NCI-H526 treated with DMSO at 0.1 percent for 48 hours (cell line): ENCODE data around the gene SLC51A.
A peak's percentile ranks its signal among the peaks of the same experiment; 100 is the strongest.

Source experiments
- DNase-seq: peaks from one replicate; lab custom pipeline; 2025; lab: John Stamatoyannopoulos, UW

The SLC51A gene

DNA sequence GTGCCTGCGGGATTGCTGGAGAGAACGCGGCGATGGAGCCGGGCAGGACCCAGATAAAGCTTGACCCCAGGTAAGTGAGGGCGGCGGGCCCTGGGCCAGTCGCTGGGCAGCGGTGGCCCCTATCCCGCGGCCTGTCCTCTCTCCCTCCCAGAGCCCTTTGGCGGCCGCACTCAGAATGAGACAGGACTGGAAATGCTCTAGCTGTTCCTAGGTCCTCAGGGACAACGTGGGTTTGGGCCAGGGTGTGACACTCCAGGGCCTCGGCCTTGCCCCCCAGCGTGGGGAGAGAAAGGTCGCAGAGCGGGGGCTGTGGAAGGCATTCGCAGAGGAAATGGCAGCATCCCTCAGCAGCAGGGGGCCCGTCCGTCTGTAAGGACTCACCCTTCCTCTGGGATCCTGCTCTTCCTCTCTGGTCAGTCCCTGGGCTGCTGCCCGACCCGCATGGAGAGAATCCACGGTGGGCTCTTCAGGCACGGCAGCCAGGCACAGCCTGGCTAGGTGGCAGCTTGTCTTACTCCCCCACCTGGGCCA, 412 bp downstream of the SLC51A start:
- no peak for DNase-seq

DNA sequence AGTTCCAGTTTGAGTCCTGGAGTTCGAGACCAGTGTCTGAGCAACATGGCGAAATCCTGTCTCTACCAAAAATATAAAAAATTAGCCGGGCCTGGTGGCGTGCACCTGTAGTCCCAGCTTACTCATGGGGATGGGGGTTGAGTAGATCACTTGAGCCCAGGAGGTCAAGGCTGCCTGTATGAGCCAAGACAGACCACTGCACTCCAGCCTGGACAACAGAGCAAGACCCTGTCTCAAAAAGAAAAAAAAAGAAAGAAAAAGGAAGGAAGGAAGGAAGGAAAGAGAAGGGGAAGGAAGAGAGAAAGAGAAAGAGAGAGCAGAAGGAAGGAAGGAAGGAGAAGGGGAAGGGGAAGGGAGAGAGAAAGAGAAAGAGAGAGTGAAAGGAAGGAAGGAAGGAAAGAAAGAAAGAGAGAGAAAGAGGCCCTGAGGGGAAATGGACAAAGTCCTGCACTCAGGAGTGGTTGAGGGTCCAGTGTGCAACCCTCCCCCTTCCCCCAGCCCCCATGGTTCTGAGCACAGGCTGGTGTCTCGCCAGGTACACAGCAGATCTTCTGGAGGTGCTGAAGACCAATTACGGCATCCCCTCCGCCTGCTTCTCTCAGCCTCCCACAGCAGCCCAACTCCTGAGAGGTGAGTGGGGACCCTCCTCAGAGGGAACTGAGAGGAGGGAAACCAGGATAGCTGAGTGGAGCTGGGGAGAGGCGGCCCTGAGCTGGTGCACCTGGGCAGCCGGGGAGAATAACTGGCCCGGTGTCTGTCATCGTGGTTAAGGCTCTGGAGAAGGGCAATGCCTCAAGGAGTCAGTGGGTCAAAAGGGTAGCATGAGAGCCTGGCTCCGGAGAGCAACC, 1.2 kb downstream of the SLC51A start:
- no peak for DNase-seq

DNA sequence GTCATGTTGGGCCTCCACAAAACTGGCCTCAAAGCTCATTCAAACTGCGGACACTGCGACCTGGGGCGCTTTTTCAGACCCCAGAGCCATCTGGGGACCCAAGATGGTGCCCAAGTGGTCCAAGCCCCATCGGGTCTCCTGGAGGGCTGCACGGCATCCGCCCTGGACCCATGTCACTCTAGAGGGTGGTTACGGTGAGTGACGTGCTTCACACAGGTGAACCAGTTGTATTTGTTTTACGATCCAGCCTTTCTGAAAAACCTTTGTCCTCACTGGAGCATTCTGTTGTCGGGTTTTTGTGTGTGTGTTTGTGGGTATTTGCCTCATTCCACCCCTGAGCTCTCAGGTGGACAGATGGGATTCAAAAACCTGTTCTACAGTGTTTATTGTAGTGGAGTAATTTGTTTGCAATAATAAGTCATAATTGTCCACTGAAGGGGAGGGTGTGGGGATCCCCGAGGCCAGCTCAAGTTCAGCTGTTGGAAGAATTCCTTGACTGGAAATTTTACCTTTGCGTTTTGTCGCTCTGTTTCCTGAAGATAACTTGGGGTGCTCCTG, 1.9 kb downstream of the SLC51A start:
- no peak for DNase-seq

DNA sequence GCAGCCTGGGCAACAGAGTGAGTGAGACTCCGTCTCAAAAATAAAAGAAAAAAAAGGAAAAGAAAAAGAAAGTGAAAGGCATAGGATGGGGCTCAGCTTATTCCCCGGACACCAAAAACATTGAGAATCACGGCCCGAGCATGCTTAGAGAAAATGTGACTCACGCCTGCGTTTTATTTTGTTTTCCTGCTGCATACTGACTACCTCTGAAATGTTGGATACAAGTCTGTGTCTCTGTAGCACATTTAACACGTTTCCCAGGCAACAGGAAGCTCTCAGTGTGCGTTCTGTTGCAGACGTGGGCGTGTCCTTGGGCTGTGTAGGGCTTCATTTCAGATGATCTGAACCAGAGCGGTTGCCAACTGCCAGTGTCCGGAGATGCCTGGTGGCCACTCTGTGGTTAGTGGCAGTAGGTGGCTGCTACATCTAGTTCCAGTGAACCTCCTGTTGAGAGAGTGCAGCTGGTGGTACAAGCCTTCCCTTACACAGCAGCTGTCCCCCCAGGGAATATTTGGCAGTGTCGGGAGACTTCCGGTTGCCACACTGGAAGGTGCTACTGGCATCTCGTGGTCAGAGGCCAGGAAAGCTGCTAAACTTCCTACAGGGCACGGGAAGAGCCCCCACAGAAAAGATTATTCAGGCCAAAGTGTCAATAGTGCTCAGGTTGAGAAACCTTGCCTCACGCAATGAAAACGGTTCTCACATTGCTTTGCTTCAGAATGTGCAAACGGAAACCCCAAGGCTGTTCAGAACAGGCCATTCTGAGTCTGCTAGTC, 3.0 kb downstream of the SLC51A start:
- no peak for DNase-seq

DNA sequence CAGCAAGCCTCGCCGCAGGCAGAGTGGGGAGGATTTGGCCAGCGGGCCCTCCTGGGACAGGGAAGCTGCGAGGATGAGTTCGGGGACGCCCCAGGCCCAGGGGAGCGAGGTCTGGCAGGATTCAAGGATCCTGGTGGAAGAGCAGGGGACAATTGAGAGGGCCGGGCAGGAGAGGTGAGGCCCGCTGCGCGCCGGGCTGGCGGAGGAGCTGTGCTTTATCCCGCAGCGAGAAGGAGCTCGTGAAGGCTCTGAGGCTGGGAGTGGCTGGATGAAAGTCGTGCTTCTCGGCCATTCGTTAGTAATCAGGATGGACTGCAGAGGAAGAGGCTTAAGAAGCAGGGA, 3.6 kb downstream of the SLC51A start:
- no peak for DNase-seq

DNA sequence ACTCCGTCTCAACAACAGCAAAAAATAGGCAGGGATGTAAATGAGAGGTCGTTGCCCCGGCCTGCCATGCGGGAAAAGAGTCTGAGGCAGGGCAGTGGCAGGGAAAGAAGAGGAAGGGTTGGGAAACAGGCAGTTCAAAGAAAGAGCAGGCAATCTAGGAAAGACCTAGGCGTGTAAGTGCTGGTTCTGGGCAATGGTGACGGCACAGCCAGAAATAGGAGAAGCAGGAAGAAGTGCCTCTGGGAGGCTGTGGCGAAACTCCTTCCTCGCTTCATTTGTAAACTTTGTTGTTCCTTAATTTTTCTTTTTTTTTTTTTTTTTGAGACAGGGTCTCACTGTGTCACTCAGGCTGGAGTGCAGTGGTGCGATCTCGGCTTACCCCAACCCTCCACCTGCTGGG, 4.3 kb downstream of the SLC51A start:
- no peak for DNase-seq

DNA sequence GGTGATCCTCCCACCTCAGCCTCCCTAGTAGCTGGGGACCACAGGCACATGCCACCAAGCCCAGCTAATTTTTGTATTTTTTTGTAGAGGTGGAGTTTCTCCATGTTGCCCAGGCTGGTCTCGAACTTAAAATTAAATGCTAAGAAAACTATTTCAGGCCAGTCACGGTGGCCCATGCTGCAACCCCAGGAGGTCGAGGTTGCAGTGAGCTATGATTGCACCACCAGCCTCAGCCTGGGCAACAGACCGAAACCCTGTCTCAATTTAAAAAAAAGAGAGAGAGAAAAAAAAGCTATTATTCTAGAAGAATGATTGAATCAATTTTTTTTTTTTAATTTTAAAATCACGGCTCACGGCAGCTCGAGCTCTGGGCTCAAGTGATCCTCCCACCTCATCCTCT, 4.7 kb downstream of the SLC51A start:
- no peak for DNase-seq

DNA sequence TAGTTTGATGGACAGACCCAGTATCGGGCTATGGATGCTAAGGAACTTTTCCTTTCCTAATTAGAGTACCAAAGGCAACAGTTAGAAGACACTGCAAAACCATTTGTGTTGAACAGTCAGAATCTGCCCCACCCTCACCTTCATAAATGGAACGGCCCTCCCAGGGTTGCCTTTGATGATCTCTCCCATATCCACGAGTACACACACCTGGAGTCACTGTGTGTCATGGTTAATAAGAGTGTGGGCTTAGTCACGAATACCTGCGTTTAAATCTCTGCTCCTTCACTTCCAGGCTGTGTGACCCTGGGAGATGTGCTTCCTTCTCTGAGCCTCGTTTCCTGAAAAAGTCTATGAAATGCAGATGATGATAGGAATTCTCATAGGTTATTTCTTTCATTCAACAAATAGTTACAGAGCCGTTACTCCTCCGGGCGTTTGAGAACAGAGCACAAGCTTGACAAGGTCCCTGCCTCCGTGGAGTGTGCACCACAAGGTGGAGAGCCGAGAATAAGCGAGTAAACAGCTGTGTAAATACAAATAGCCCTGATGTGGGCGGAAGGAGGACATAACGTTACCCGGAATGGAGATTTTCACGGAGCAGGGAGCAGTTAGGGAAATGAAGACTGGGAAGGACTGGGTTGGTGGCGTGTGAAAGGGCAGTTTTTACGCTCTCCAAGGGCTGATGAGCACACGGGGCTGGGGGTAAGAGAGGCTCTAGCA, 6.7 kb downstream of the SLC51A start:
- peak; percentile 54 for DNase-seq

DNA sequence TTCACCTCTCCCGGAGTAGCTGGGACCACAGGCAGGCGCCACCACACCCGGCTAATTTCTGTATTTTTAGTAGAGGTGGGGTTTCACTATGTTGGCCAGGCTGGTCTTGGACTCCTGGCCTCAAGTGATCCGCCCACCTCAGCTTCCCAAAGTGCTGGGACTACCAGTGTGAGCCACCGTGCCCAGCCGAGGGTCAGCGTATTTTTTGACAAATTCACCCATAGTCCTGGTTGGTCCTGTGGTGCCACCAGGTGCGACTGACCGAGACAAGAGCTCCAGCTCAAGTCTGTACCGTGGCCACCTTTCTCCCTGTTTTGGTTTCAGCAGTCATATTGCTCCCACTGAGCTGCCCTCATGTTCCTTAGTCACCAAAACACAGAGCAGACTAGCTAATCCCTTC, 8.8 kb downstream of the SLC51A start:
- no peak for DNase-seq

DNA sequence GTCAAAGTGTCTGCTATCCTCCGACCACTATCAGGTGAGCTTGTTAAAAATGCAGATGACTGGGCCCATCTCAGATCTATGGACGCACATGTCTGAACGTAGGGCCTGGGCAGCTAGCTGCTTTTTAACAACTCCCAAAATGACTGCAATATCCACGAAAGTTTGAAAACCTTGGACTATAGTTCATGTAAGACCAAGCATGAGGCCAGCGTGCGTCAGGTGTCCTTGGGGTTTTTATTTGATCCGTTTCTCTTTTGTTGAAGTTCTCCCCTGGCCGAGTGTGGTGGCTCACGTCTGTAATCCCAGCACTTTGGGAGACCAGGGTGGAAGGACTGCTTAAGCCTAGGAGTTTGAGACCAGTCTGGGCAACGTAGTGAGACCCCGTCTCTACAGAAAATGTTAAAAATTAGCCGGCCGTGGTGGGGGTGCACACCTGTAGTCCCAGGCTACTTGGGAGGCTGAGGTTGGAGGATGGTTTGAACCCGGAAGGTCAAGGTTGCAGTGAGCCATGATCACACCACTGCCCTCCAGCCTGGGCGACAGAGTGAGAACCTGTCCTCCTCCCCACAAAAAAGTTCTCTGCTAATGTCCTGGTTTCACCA, 9.5 kb downstream of the SLC51A start:
- DNase-seq = no peak

DNA sequence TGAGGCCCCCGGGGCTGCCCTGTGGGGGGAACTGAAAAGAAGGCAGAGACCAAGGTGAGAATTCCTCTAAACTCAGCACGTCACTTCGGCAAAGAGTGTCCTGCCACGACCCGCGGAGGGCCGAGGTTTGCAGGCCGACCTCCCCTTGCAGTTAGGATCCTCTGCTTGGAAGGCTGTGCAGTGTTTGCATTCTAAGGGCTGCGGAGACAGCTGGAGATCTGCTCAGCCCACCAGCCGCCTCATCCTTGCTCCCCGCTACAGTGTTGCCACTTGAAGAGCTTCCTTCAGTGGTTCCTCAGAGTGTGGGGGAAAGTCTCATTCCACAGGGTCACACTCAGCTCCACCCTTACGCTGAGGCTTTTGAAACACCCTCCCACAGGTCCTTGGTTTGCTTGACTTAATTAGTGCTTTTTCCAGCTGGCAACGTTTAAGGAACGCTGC, 10.8 kb downstream of the SLC51A start:
- no peak for DNase-seq

DNA sequence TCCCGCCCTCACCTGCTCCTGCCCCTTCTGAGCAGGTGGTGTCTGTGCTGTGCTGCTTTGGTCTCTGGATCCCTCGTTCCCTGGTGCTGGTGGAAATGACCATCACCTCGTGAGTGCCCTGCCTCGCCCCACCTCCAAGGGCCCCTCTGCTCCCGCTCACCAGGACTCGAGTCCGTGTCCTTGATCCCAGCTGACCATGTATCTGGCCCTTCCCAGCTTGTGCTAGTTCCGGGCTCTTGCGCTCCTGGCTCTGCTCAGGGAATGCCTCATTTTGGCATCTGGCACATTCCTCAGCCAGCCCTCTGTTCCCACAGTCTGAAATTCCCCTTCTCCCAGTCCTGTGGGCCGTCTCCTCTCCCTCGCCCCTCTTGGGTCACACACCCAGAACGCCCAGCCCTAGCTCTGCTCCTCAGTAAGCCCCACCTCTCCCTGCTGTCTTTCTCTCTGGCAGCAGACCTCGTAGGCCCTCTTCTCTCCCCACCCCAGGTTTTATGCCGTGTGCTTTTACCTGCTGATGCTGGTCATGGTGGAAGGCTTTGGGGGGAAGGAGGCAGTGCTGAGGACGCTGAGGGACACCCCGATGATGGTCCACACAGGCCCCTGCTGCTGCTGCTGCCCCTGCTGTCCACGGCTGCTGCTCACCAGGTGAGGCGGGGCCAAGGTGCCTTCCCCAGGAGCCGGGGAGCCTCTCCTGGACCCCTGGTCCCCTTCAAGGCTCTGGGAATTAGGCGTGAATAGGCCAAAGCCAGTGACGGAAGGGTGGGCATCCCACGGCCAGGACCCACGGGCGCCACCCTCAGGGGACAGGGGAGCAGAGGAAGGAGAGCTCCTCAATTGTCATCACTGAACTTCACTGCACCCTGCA, 11.5 kb downstream of the SLC51A start:
- DNase-seq = no peak

DNA sequence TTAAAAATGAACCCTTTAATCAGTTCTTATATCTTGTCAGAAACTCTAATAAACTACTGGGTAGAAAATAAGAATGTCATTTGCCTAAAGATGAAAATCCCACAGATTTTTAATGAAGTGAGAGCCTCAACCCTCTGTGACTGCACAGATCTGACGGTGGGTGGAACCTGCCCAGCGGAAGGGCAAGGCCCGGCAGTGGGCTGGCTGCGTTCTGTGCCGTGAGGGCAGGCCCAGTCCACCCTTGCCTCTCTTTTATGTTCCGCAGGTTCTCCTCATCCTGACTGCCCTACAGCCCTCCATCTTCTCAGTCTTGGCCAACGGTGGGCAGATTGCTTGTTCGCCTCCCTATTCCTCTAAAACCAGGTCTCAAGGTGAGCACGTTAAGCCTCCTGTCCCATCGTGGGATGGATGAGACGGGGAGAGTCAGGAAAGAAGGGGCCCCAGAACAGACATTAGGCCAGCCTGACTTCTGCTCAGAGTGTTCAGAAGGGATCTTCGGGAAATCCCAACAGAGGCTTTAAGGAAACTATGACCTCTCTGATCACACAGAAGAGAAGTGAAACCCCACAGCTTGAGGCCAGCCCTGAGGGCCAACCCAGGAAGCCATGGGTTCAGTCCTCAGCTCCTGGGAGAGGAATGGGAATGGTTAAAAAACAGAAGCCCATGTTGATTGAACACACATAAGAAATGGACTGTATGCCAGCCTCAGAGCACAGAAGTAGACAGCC, 16.0 kb downstream of the SLC51A start:
- no peak for DNase-seq

DNA sequence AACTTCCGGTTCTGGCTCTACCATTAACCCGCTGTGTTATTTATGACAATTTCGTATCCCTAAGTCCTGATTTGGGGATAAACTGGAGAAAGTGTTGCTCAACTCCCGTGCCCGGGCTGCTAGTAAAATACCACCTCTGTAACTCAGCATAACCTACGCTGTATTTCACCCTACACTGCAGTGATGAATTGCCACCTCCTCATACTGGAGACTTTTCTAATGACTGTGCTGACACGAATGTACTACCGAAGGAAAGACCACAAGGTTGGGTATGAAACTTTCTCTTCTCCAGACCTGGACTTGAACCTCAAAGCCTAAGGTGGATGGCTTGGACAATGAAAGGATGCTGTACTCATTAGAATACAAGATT, 16.5 kb downstream of the SLC51A start:
- no peak for DNase-seq

DNA sequence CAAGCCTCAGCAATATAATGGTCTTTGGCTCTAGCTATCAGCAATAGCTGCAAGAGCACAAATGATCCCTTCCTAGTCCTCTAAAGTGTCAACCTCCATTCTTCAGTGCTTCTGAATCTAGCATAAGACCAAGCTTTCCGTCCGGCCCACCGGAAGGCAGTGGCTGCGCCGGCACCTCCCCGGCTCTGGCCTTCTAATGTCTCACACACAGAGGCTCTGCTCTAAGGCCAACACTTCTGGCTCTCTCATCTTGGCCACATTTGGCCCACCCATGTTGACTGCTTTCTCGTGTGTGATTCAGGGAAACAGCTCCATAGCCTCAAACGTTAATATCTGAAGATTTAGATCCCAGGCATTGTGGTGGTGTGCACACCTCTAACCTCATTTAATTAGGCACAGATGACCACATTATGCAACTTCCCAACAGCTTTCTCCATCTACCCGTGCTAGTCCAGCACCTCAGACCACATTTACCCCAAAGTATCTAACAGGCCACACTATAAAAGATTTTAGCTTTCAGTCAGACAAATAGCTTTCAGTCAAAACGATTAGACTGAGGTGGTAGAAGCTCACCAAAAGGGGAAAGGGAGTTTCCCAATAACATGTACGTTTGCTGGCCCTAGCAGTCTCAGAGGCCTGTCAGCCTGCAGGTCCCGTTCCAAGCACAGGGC, 19.3 kb downstream of the SLC51A start:
- DNase-seq = no peak

DNA sequence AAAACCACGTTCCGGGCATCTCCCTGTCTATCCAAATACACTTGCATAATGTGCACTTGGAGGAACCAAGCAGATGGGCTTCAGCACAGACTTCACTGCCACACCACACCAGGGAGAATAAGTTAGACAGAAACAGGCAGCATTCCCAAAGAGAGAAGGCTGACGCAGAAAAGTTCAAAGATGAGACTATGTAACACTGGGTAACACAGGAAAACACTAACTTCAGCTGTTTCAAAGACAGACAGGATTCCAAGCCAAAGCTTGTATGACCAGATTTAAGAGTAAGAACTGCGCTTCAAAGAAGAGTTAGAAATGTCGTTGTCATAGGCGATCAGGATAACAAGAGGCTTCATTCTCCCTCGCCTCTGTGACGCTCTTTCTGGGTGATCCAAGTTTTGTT, 19.9 kb downstream of the SLC51A start:
- DNase-seq = no peak

DNA sequence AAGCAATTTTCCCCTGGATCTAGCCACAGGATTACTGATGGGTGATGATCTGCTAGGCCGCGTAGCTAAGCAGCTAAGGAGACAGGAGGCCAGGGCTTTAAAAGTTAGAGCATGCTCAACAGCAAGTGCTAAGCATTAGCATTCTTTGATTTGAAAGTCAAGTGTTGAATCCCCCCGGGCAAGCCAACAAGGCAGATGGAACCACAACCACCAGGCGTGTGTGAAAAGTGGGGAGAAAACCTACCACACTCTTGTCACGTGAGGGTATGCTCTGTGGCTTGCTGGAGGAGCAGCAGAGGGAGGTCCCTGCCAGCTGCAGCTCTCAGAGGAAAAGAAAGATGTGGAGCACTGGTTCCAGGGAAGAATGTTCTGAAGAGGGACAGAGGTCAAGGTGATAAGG, 20.9 kb downstream of the SLC51A start:
- DNase-seq = no peak

DNA sequence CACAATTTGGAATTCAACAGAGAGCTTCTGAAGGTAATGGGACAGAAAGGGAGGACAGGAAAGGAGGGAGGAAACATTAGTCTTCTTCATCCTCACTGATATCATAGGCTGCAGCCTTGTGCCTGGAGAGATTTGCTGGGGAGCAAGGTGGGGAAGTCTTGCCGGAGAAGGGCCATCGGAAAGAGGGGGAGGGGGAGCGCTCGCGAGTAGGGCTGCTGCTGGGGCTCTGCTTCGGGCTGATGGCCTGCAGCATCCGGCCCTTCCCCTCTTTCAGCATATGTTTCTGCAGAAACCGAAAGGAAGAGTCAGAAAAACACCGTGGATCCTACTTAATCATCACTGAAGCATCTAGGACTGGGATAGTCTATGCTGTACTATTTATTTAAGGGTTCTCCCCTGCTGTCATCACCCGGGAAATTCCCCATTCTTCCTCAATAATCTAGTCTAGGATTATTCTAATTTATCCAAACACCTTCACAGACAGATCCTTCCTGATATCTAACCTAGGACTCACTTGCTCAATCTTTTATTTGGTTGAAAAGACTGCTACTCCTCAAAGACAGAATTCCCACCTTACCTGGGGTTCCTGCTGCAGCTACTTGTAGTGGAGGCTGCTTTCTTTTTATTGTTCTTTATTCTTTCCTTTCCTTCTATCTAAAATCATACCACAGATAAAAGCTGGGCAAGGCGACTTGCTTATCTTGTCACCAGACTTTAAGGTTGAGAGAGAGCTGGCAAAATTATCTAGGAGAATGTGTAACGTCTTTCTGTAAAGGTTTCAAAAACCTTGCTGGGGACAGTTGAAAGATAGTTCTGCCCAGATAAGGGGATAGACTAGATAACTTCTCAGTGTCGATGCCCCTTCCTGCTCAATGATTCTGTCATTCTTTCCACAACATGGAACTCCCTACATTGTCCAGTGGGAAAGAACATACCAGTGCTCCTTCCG, 22.6 kb downstream of the SLC51A start:
- no peak for DNase-seq

DNA sequence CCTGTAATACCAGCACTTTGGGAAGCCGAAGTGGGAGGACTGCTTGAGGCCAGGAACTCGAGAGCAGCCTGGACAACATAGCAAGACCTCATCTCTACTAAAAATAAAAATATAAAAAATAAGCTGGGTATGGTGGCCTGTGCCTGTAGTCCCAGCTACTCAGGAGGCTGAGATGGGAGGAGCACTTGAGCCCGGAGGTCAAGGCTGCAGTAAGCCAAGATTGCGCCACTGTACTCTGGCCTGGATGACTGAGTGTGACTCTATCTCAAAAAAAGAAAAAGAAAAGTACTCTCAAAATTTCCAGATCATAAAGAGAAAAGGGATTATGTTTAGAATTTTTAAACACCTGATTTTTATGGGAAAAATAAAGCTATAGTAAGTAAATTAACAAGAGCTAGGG, 24.1 kb downstream of the SLC51A start:
- no peak for DNase-seq
